Measurements from ENCODE around the gene CDS1. TPM values are rescaled to one million over a fixed set of nuclear protein-coding genes. Genes with fewer than 3 reads are reported as not detected.

CDS1 gene
- total RNA-seq, 4 donors from 2014 or later = 0.81 to 3.3 (median 2.5) TPM

GRCh38 chr4:84673475-84674240 lies 90.7 kb downstream of the CDS1 start:
- no peak for ATAC-seq
- Histone ChIP-seq H3K9me3 (no peaks in the 10 kb centered on the region), H3K27me3 (no peaks in the 10 kb centered on the region), H3K27ac (no peak overlapping the region), H3K4me1 (no peaks in the 10 kb centered on the region), H3K4me3 (no peak overlapping the region), H3K36me3 (peaks cover 0 to 93% of the 10 kb centered on the region in 2 donors)
- no peak for TF ChIP-seq POLR2AphosphoS5 (IDR thresholded peaks at IDR 0.05)
- TF ChIP-seq EP300 (IDR thresholded peaks at IDR 0.05) = no peak
- no peak for TF ChIP-seq POLR2A (IDR thresholded peaks at IDR 0.05)
- no peak for TF ChIP-seq CTCF (IDR thresholded peaks at IDR 0.05)
- WGBS, 2 donors (ENCODE audit: low coverage in 1 of 2) = 9% methylated on average over 1 of the region's 1 CpG; no CpG with 5 or more reads in 1 of the 2 donors

- Histone ChIP-seq H3K27ac (no peak overlapping the region), H3K36me3 (peaks cover 0 to 94% of the 10 kb centered on the region in 2 donors), H3K27me3 (no peaks in the 10 kb centered on the region), H3K9me3 (no peaks in the 10 kb centered on the region), H3K4me3 (no peak overlapping the region), H3K4me1 (peaks cover 0 to 7% (median 0%) of the 10 kb centered on the region in 3 donors)
- ATAC-seq = no peak
- TF ChIP-seq POLR2AphosphoS5 (IDR thresholded peaks at IDR 0.05) (no peak), POLR2A (IDR thresholded peaks at IDR 0.05) (no peak), EP300 (IDR thresholded peaks at IDR 0.05) (no peak), CTCF (IDR thresholded peaks at IDR 0.05) (no peak)
- WGBS, 2 donors (ENCODE audit: low coverage in 1 of 2) = 65 to 100% methylated on average over 2 of the region's 9 CpGs
These were observed 94.2 kb downstream of the CDS1 start for GRCh38 chr4:84677093-84677492.

GRCh38 chr4:84677995-84678394 lies 95.1 kb downstream of the CDS1 start:
- Histone ChIP-seq H3K4me1 (peaks cover 0 to 14% (median 0%) of the 10 kb centered on the region in 3 donors), H3K4me3 (no peak overlapping the region), H3K27ac (peak overlapping the region in 1 of 4 donors; percentile 56), H3K27me3 (no peaks in the 10 kb centered on the region), H3K9me3 (no peaks in the 10 kb centered on the region), H3K36me3 (peaks cover 0 to 94% of the 10 kb centered on the region in 2 donors)
- 77 to 90% methylated on average over 2 to 4 of the region's 5 CpGs for WGBS, 2 donors (ENCODE audit: low coverage in 1 of 2)
- ATAC-seq = peak; percentile 55
- no peak for TF ChIP-seq POLR2A (IDR thresholded peaks at IDR 0.05)
- TF ChIP-seq EP300 (IDR thresholded peaks at IDR 0.05) = no peak
- TF ChIP-seq POLR2AphosphoS5 (IDR thresholded peaks at IDR 0.05) = no peak
- TF ChIP-seq CTCF (IDR thresholded peaks at IDR 0.05) = no peak

GRCh38 chr4:84678976-84679744 lies 96.2 kb downstream of the CDS1 start:
- Histone ChIP-seq H3K4me3 (no peak overlapping the region), H3K36me3 (peaks cover 0 to 99% of the 10 kb centered on the region in 2 donors), H3K9me3 (no peaks in the 10 kb centered on the region), H3K27me3 (no peaks in the 10 kb centered on the region), H3K27ac (peak overlapping the region in 2 of 4 donors; percentile 29 to 56), H3K4me1 (peaks cover 0 to 15% (median 0%) of the 10 kb centered on the region in 3 donors)
- TF ChIP-seq EP300 (IDR thresholded peaks at IDR 0.05) (no peak), POLR2A (IDR thresholded peaks at IDR 0.05) (no peak), CTCF (IDR thresholded peaks at IDR 0.05) (no peak), POLR2AphosphoS5 (IDR thresholded peaks at IDR 0.05) (no peak)
- peak; percentile 66 for ATAC-seq
- 61 to 69% methylated on average over 6 of the region's 14 CpGs for WGBS, 2 donors (ENCODE audit: low coverage in 1 of 2)

Measured in gastroesophageal sphincter (tissue), 4 donors.